Epidermal melanocyte (primary cell): ENCODE measurements around the gene VAV1.

Experiments used
- DNase-seq: peaks from one replicate; pipeline ENCODE4 v3.0.0; 2011; ENCODE audit warnings: low spot score; ENCODE audit not compliant: insufficient read length

Gene VAV1

GRCh38 chr19:6772028-6772865, at the start of gene VAV1:
Gene VAV1, plus strand, starts transcription at chr19:6772708. Its CDS starts 100 bp downstream, at chr19:6772808.
- no peak for DNase-seq

- no peak for DNase-seq
Measured at GRCh38 chr19:6723108-6723618, 49.3 kb upstream of the VAV1 start.

- no peak for DNase-seq
Measured at GRCh38 chr19:6723738-6724137, 48.8 kb upstream of the VAV1 start.

GRCh38 chr19:6724631-6725492, 47.6 kb upstream of the VAV1 start:
- no peak for DNase-seq

GRCh38 chr19:6725513-6726231, 46.8 kb upstream of the VAV1 start:
- no peak for DNase-seq

- no peak for DNase-seq
Measured at GRCh38 chr19:6728346-6728745, 44.2 kb upstream of the VAV1 start.

GRCh38 chr19:6729573-6730152, 42.8 kb upstream of the VAV1 start:
- DNase-seq = no peak

- no peak for DNase-seq
Measured at GRCh38 chr19:6730153-6730804, 42.2 kb upstream of the VAV1 start.

GRCh38 chr19:6730941-6731670, 41.4 kb upstream of the VAV1 start:
- DNase-seq = no peak

GRCh38 chr19:6731822-6732221, 40.7 kb upstream of the VAV1 start:
- no peak for DNase-seq

- no peak for DNase-seq
Measured at GRCh38 chr19:6732803-6733337, 39.6 kb upstream of the VAV1 start.

GRCh38 chr19:6733338-6734095, 39.0 kb upstream of the VAV1 start:
- DNase-seq = no peak

GRCh38 chr19:6734096-6734696, 38.3 kb upstream of the VAV1 start:
- DNase-seq = no peak

GRCh38 chr19:6735181-6735911, 37.2 kb upstream of the VAV1 start:
- no peak for DNase-seq

GRCh38 chr19:6736169-6736916, 36.2 kb upstream of the VAV1 start:
- DNase-seq = peak; percentile 95

GRCh38 chr19:6736917-6737283, 35.6 kb upstream of the VAV1 start:
- DNase-seq = no peak

- DNase-seq = peak; percentile 99
Measured at GRCh38 chr19:6737284-6737872, 35.1 kb upstream of the VAV1 start, which contains the start of gene GPR108. Gene GPR108, minus strand, starts transcription at chr19:6737580. Its CDS starts 4 bp downstream, at chr19:6737576.
